ENCODE data around the gene PARP1. TPM values are rescaled to one million over a fixed set of nuclear protein-coding genes. Genes with fewer than 3 reads are reported as not detected.
"Not testable (repeated sequence)": the region's sequence is repeated elsewhere in the genome, so short reads cannot be mapped to it uniquely, and the experiment has no call there.

Gene PARP1
- total RNA-seq, 4 donors from 2014 or later = 56.1 to 119 (median 85.0) TPM

DNA sequence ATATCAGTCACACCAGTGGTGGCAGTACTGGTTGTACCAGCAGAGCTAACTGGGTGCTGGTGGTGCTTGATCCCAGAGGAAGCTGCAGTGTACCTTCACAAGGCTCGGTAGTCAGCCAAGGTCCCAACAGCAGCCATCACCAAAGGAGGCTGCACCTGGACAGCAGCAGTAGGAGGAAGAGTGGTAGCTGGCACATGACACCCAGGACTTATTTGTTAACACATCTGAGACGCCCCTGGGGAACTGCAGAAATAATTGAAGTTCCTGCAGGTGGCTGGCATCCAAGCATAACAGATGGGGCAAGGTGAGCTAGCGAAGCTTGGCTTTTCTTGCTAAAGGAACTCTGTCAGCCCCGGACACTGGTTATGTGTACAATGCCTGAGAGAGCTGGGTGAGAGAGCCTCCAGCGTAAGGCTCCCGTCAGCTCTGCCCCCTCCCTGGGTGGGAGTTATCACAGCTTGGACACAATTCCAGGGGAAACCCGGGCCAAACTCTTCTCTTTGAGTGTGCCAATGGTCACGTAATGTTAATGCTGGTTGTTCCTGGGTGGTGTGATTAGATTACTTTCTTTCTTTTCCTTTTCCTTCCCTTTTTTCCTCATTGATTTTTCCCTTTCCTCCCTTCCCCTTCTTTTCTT, 29.1 kb upstream of the PARP1 start:
- Histone ChIP-seq H3K4me1 (peaks cover 0 to 3% (median 0%) of the 10 kb centered on the region in 3 donors), H3K36me3 (no peaks in the 10 kb centered on the region), H3K4me3 (no peak overlapping the region), H3K27ac (no peak overlapping the region), H3K9me3 (no peaks in the 10 kb centered on the region), H3K27me3 (peaks cover 0 to 4% (median 0%) of the 10 kb centered on the region in 4 donors)
- no peak for TF ChIP-seq POLR2A (IDR thresholded peaks at IDR 0.05)
- TF ChIP-seq, protein P1, sequence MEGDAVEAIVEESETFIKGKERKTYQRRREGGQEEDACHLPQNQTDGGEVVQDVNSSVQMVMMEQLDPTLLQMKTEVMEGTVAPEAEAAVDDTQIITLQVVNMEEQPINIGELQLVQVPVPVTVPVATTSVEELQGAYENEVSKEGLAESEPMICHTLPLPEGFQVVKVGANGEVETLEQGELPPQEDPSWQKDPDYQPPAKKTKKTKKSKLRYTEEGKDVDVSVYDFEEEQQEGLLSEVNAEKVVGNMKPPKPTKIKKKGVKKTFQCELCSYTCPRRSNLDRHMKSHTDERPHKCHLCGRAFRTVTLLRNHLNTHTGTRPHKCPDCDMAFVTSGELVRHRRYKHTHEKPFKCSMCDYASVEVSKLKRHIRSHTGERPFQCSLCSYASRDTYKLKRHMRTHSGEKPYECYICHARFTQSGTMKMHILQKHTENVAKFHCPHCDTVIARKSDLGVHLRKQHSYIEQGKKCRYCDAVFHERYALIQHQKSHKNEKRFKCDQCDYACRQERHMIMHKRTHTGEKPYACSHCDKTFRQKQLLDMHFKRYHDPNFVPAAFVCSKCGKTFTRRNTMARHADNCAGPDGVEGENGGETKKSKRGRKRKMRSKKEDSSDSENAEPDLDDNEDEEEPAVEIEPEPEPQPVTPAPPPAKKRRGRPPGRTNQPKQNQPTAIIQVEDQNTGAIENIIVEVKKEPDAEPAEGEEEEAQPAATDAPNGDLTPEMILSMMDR (IDR thresholded peaks at IDR 0.05) = no peak
- 13 to 20% methylated on average over 6 to 7 of the region's 8 CpGs for WGBS, 2 donors
- peak; percentile 16 for DNase-seq
- intact Hi-C loops (cut with DNase I) = no loop called here

DNA sequence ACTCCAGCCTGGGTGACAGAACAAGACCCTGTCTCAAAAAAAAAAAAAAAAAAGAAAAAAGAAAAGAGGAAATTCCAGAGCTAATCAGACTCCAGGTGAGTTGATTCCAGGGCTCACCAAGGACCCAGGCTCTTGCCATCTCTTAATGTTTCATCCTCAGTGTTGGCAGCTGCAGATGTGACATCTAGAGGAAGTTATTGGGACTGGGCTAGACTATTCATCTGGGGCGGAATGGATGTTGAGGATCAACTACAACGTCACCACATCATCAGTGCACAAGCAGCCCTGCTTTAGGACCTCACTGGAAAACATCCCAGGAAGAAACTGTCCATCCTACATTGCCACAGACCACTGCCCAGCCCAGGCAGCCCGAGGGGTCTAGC, 28.6 kb upstream of the PARP1 start:
- H3K9me3 ChIP-seq = no peaks in the 10 kb centered on the region
- DNase-seq = no peak
- no peaks in the 10 kb centered on the region for H3K36me3 ChIP-seq
- no peak overlapping the region for H3K27ac ChIP-seq
- H3K4me3 ChIP-seq = no peak overlapping the region
- peaks cover 0 to 3% (median 0%) of the 10 kb centered on the region in 3 donors for H3K4me1 ChIP-seq
- intact Hi-C loops (cut with DNase I) = no loop called here
- no peak for TF ChIP-seq POLR2A (IDR thresholded peaks at IDR 0.05)
- TF ChIP-seq, protein P1 (IDR thresholded peaks at IDR 0.05) = no peak
- H3K27me3 ChIP-seq = peaks cover 0 to 4% (median 0%) of the 10 kb centered on the region in 4 donors
- 78 to 87% methylated on average over 2 to 3 of the region's 3 CpGs for WGBS, 2 donors

DNA sequence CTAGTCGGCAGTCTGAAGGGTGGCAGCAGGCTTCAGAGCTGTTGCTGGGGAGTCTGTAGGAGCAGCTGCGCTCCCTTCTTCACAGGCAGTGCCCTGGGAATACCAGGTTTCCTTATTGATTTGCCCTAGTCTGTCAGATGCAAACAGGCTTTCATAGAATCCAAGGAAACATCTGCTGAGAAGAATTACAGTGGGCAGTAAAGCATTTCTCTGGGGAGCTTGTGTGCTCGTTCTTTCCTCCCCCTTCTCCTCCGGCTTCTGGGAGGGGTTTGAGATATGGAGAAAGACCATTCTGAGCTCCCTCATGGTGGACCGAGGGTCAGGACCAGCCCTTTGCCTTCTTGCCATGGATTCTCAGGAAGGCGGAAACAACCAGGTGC, 25.4 kb upstream of the PARP1 start:
- intact Hi-C loops (cut with DNase I) = no loop called here
- H3K36me3 ChIP-seq = no peaks in the 10 kb centered on the region
- H3K27me3 ChIP-seq = peaks cover 0 to 4% (median 0%) of the 10 kb centered on the region in 4 donors
- no peak overlapping the region for H3K4me3 ChIP-seq
- peaks cover 0 to 3% (median 0%) of the 10 kb centered on the region in 3 donors for H3K4me1 ChIP-seq
- H3K27ac ChIP-seq = no peak overlapping the region
- TF ChIP-seq, protein P1 (IDR thresholded peaks at IDR 0.05) = no peak
- TF ChIP-seq POLR2A (IDR thresholded peaks at IDR 0.05) = no peak
- DNase-seq = no peak
- H3K9me3 ChIP-seq = no peaks in the 10 kb centered on the region
- 67 to 91% methylated on average over 3 to 4 of the region's 6 CpGs for WGBS, 2 donors

DNA sequence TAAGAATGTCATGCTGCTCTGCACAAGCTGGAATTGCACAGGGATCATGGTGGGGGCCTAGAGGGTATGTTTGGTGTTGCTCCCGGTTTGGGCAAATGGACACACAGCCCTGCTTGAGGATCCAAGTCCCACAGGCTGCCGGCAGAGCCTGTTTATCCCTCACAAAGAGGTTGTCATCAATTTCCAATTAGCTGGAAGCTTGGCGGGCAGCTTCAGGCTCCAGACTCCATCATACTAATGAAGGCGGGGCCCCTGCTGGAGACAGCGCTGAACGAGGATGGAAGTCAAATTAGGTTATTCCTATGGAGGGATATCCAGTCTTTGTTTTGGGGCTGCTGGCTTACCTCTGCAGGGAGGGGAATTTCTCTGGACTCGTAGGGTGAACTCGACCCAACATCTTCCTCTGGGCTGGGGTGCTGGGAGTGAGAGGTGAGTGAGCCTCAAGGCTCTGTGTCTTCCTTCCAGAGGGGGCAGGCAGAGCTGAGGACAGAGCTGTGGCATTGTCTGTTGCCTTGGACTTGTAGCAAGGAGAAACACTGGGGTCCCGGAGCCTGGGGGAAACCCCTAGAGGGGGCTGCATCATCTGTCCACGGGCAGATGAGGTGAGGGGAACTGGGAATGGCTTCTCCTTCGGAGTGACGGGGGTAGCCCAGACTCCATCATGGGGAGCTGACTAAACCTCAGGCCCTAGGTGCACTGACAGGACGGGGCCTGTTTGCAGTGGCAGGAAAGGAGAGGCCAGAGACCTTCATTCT, 24.9 kb upstream of the PARP1 start:
- intact Hi-C loops (cut with DNase I) = no loop called here
- Histone ChIP-seq H3K4me1 (peaks cover 0 to 3% (median 0%) of the 10 kb centered on the region in 3 donors), H3K9me3 (no peaks in the 10 kb centered on the region), H3K27ac (no peak overlapping the region), H3K36me3 (no peaks in the 10 kb centered on the region), H3K27me3 (peaks cover 0 to 4% (median 0%) of the 10 kb centered on the region in 4 donors), H3K4me3 (no peak overlapping the region)
- no peak for TF ChIP-seq POLR2A (IDR thresholded peaks at IDR 0.05)
- TF ChIP-seq, protein P1 (IDR thresholded peaks at IDR 0.05) = no peak
- 68 to 71% methylated on average over 5 to 7 of the region's 13 CpGs for WGBS, 2 donors
- no peak for DNase-seq

DNA sequence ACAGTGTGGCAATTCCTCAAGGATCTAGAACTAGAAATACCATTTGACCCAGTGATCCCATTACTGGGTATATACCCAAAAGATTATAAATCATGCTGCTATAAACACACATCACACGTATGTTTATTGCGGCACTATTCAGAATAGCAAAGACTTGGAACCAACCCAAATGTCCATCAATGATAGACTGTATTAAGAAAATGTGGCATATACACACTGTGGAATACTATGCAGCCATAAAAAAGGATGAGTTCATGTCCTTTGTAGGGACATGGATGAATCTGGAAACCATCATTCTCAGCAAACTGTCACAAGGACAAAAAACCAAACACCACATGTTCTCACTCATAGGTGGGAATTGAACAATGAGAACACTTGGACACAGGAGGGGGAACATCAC, 24.0 kb upstream of the PARP1 start:
- H3K27ac ChIP-seq; intact Hi-C loops (cut with DNase I); H3K4me3 ChIP-seq; H3K27me3 ChIP-seq; H3K36me3 ChIP-seq; DNase-seq; H3K4me1 ChIP-seq; H3K9me3 ChIP-seq: not testable (repeated sequence)
- 90 to 92% methylated on average over 2 of the region's 2 CpGs for WGBS, 2 donors

All from esophagus squamous epithelium (tissue), 5 donors.